ENCODE measurements around the gene TAF10. TPM values are rescaled to one million over a fixed set of nuclear protein-coding genes. Genes with fewer than 3 reads are reported as not detected.

TAF10 gene
- total and polyA plus RNA-seq, 2 of the 13 experiments (the other 11 are each of a cell fraction or from before 2014, with no cell fraction given), result 71.3 to 134 TPM

DNA sequence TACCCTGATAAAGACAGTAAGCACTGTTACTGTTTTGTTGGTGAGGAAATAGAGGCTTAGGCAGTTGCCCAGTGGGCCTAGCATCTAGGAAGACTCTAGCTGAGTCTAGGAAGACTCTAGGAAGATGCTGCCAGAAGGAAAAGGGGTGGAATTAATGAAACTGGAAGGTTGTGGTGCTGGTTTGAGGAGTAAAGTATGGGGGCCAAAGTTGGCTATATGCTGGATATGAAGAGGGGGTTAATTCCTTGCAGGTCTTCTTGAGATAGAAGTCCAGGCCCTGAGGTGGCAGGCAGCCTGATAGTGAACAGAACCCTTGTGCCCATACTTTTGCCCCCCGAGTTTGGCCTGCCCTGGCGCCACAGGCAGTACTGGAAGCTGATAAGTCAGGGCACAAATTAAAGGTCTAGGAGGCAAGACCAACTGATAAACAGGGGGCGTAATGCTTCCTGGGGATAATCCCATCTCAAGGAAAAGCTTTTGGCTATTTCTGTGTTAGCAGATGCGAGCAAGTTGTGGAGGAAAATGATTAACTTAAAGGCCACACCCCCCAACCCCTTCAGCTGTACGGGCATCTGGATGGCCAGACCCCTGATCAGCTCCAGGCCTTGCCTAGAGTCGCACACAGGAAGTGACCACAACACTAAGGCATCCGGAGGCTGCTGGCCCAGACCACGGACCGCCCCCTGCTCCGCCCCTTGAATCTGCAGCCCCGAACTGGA lies 5.4 kb downstream of the TAF10 start (continued):
- TF ChIP-seq RFXAP (CRISPR knock-in tag; IDR thresholded peaks at IDR 0.05; ENCODE audit: borderline replicate concordance) (no peak), CBFB (CRISPR knock-in tag; IDR thresholded peaks at IDR 0.05) (no peak), ZNF3 (CRISPR knock-in tag; IDR thresholded peaks at IDR 0.05) (no peak), SUZ12 (IDR thresholded peaks at IDR 0.05; ENCODE audit: low read depth, low read length) (no peak), FOXC1 (CRISPR knock-in tag; IDR thresholded peaks at IDR 0.05; ENCODE audit: borderline replicate concordance) (no peak), TMF1 (CRISPR knock-in tag; IDR thresholded peaks at IDR 0.05; ENCODE audit: low read depth) (no peak), ZNF589 (CRISPR knock-in tag; conservative IDR thresholded peaks at IDR 0.05) (no peak), ZNF510 (CRISPR knock-in tag; IDR thresholded peaks at IDR 0.05; ENCODE audit: low read depth) (no peak), ZNF749 (CRISPR knock-in tag; IDR thresholded peaks at IDR 0.05; ENCODE audit: borderline replicate concordance) (no peak), PCBP2 (optimal IDR thresholded peaks at IDR 0.05; ENCODE audit: low read depth, low read length, poor library complexity, severe bottlenecking) (no peak), ZBTB1 (CRISPR knock-in tag; IDR thresholded peaks at IDR 0.05; ENCODE audit: borderline replicate concordance) (no peak), HNRNPH1 (optimal IDR thresholded peaks at IDR 0.05; ENCODE audit: low read depth, low read length) (no peak), XRCC5 (optimal IDR thresholded peaks at IDR 0.05; ENCODE audit: low read length) (peak; percentile 70), MED1 (CRISPR knock-in tag; IDR thresholded peaks at IDR 0.05) (peak; percentile 50; the same call in 1 of the 2 replicates), SP140L (CRISPR knock-in tag; IDR thresholded peaks at IDR 0.05; ENCODE audit: borderline replicate concordance) (no peak), RAD21 (CRISPR knock-in tag; IDR thresholded peaks at IDR 0.05) (no peak), ZNF367 (CRISPR knock-in tag; IDR thresholded peaks at IDR 0.05; ENCODE audit: borderline replicate concordance) (no peak), RXRB (CRISPR knock-in tag; IDR thresholded peaks at IDR 0.05; ENCODE audit: borderline replicate concordance) (0 out of 2 replicates have a peak, but pooled peaks have one; percentile 11)
- TF ChIP-seq, protein P1, sequence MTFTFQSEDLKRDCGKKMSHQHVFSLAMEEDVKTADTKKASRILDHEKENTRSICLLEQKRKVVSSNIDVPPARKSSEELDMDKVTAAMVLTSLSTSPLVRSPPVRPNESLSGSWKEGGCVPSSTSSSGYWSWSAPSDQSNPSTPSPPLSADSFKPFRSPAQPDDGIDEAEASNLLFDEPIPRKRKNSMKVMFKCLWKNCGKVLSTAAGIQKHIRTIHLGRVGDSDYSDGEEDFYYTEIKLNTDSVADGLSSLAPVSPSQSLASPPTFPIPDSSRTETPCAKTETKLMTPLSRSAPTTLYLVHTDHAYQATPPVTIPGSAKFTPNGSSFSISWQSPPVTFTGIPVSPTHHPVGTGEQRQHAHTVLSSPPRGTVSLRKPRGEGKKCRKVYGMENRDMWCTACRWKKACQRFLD (CRISPR knock-in tag; IDR thresholded peaks at IDR 0.05; ENCODE audit: borderline replicate concordance), result no peak
- TF ChIP-seq, protein P2, sequence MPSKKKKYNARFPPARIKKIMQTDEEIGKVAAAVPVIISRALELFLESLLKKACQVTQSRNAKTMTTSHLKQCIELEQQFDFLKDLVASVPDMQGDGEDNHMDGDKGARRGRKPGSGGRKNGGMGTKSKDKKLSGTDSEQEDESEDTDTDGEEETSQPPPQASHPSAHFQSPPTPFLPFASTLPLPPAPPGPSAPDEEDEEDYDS (CRISPR knock-in tag; IDR thresholded peaks at IDR 0.05), result peak; percentile 45; the same call in 1 of the 2 replicates
- TF ChIP-seq, protein P3, sequence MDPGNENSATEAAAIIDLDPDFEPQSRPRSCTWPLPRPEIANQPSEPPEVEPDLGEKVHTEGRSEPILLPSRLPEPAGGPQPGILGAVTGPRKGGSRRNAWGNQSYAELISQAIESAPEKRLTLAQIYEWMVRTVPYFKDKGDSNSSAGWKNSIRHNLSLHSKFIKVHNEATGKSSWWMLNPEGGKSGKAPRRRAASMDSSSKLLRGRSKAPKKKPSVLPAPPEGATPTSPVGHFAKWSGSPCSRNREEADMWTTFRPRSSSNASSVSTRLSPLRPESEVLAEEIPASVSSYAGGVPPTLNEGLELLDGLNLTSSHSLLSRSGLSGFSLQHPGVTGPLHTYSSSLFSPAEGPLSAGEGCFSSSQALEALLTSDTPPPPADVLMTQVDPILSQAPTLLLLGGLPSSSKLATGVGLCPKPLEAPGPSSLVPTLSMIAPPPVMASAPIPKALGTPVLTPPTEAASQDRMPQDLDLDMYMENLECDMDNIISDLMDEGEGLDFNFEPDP (CRISPR knock-in tag; conservative IDR thresholded peaks at IDR 0.05), result no peak
- TF ChIP-seq, protein P4, sequence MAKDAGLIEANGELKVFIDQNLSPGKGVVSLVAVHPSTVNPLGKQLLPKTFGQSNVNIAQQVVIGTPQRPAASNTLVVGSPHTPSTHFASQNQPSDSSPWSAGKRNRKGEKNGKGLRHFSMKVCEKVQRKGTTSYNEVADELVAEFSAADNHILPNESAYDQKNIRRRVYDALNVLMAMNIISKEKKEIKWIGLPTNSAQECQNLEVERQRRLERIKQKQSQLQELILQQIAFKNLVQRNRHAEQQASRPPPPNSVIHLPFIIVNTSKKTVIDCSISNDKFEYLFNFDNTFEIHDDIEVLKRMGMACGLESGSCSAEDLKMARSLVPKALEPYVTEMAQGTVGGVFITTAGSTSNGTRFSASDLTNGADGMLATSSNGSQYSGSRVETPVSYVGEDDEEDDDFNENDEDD (CRISPR knock-in tag; IDR thresholded peaks at IDR 0.05; ENCODE audit: borderline replicate concordance), result no peak
- TF ChIP-seq, protein P5, sequence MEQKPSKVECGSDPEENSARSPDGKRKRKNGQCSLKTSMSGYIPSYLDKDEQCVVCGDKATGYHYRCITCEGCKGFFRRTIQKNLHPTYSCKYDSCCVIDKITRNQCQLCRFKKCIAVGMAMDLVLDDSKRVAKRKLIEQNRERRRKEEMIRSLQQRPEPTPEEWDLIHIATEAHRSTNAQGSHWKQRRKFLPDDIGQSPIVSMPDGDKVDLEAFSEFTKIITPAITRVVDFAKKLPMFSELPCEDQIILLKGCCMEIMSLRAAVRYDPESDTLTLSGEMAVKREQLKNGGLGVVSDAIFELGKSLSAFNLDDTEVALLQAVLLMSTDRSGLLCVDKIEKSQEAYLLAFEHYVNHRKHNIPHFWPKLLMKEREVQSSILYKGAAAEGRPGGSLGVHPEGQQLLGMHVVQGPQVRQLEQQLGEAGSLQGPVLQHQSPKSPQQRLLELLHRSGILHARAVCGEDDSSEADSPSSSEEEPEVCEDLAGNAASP (CRISPR knock-in tag; IDR thresholded peaks at IDR 0.05; ENCODE audit: borderline replicate concordance), result no peak
- TF ChIP-seq, protein P6, sequence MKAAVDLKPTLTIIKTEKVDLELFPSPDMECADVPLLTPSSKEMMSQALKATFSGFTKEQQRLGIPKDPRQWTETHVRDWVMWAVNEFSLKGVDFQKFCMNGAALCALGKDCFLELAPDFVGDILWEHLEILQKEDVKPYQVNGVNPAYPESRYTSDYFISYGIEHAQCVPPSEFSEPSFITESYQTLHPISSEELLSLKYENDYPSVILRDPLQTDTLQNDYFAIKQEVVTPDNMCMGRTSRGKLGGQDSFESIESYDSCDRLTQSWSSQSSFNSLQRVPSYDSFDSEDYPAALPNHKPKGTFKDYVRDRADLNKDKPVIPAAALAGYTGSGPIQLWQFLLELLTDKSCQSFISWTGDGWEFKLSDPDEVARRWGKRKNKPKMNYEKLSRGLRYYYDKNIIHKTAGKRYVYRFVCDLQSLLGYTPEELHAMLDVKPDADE (CRISPR knock-in tag; IDR thresholded peaks at IDR 0.05), result no peak

Measured in HepG2 (cell line).